Smooth muscle cell of the umbilical artery (primary cell): Measurements from ENCODE around the gene CACNA1A. TPM values are rescaled to one million over a fixed set of nuclear protein-coding genes. Genes with fewer than 3 reads are reported as not detected.

Experiments
- total RNA-seq: library from RNA; depleted of rRNA; stranded (reverse); fragments of >200 nt; gene quantifications from 2 replicates; pipeline ENCODE4 v1.2.3, GENCODE V29; 2014

CACNA1A gene
- 14.3 and 22.2 TPM in 2 replicates for total RNA-seq

DNA sequence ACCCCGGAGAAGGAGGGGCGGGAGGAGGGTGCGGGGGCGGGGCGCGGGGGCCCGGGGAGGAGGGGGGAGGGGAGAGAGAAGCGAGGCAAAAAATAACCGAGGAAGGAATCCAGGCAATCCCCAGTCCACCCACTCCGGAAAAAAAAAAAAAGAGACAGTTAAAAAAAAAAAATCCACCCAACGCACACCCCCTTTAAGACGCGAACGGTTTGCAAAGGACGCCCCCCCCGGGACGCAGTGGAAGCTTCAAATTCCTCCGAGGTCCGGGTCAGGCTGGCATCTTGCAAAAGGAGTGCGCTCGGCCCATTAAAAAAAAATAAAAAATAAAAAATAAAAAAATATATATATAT, at the start of gene CACNA1A:
Gene CACNA1A, minus strand, starts transcription at position 9 of the 350 bp plus-strand sequence. CDS start 255 bp downstream, outside the sequence.

